Measurements from ENCODE around the gene CITED2.

The CITED2 gene

GRCh38 chr6:139381216-139381865 is 6.9 kb upstream of the CITED2 start:
- no peak for DNase-seq

- no peak for DNase-seq
Observed at GRCh38 chr6:139380611-139381010, 6.2 kb upstream of the CITED2 start.

DNA sequence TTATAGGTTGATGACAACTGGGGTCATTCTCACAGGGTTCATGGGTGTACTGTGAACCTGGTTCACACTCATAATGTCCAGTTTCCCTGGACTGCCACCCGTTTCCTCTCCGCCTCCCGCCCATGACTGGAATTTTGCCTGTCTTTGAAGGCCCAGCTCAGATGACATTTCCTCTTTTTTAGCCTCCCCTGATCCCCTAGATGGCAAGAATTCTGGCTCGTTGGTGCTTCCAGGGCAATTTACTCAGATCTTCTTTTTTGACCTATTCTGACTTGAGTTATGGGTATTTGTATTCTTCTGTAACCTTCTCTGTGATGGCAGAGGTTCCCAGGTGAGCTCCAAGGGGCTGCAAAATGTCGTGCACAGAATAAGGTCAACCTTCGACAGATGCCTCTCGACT is 5.7 kb upstream of the CITED2 start:
- no peak for DNase-seq

GRCh38 chr6:139378882-139379341 is 4.5 kb upstream of the CITED2 start:
- no peak for DNase-seq

DNA sequence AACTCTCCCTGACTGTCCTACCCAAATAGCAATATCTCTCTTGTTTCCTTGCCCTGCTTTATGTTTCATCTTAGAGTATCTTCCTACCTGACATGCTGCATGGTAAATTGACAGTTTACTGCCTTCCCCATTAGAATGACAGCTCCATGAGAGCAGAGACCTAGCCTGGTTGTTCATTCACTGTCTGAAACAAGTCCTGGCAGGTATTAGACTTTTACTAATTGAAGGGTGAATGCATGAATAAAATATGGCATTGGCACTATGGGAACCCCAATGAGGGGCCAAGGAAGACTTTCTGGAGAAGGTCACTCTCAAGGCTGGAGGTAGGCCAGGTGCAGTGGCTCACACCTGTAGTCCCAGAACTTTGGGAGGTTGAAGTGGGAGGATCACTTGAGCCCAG is 3.8 kb upstream of the CITED2 start:
- DNase-seq: no peak

- DNase-seq: peak in 1 of 2 donors; percentile 28
Observed at GRCh38 chr6:139376604-139377218, 2.3 kb upstream of the CITED2 start.

DNA sequence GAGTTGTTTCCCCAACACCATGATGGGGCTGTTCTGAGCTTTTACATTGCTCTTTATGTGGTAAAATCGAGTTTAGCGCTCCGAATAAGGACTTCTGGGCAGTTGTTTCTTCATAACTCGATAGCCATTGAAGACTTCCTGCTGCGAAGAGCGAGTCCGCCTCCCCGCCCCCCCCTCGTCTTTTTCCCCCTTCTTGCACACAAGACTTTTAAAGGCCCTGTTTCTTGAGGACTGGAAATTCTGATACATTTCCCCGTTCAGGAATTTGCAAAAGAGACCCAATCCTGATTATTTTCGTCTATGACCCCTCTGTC is 1.5 kb upstream of the CITED2 start:
- DNase-seq: peak; percentile 63 to 71

DNA sequence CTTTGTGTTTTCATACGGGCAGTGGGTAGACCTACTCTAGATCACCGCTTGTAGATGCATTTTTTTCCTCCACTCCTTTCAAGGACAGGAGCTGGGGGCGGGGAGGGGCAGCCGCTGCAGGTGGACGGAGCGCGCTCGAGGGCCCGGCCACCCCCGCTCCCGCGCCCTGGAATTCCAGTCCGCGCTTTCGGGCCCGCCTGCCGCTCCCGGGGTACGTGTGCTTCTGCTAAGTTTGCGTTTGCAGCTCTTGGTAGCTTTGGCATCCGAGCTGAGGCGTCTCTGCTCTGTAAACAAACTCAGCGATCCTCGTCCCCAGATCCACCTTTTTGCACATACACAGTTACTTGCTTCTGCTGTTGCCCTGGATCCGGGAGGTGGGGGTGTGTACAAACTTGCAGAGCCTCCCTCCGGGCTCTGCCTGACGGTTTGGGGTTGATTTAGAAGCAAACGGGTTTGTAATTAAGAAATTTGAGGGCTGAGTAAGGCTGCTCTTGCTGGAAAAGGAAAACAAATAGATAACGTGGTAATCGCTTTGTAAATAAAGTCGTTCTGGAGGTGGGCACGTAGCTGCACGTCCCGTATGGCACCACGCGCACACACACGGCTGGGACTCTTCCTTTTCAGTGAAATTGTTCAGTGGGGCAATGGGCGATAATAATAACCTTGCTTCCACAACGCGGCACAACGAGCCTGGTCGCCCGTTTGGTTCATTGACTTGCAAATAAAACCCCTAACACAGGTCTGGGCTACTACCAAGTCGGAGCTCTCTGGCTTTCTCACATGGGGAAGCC is 973 bp upstream of the CITED2 start:
- peak; percentile 92 to 95 for DNase-seq

DNA sequence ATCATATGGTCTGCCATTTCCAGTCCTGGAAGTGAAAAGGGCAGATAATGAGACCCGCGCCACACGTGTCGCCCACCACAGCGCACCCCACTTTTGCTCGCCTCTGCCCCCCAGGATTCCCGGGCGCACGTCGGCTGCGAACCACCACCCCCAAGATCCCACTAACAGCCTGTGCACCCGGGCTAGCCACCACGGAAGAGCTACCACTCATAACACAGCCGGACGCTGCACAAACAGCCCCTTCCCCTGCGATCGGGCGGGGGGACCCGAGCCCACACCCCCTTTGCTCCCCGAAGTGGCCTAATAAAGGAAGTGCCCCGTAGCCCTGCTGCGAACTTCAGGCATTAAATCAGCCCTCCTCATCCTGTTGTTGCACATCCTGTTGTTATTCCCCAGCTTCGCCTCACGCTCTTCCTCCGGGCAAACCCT is 506 bp downstream of the CITED2 start:
- DNase-seq: peak in 1 of 2 donors; percentile 51

GRCh38 chr6:139373154-139373927 is 1.1 kb downstream of the CITED2 start:
- peak; percentile 69 to 84 for DNase-seq

DNA sequence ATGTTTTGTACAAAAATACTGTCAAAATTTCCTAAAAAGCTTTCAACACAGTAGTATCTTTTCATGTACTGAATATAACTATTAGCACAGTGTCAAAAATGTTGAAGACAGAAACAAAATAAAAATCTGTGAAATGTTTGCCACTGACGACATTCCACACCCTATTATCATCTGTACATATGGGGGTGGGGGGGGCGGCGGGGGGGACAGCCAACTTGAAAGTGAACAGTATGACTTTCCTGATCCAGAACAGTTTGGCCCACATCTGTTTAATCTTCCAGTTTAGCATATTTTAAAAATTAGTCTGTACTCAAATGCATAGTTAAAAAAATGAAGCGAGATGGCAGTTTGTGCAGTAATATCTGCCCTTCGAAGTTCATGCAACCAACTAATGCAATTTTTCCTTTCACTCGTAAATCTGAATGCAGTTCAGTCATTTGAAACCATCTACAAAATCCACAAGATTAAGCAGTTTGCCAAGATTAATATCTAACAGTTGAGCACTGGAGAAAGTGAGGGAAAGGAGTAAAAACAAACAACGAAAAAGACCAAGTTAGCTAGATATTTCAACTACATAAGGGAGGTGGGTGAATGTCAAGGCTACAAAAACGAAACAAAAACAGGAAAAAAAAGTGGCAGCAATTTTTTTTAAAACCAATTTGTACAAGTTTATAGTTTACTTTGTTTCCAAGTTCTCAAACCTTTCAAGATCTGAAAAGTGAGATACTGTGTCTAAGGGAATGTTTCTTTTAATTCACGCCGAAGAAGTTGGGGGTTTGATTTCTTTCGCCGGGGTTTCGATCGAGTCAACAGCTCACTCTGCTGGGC is 1.9 kb downstream of the CITED2 start:
- DNase-seq: peak in 1 of 2 donors; percentile 29

DNA sequence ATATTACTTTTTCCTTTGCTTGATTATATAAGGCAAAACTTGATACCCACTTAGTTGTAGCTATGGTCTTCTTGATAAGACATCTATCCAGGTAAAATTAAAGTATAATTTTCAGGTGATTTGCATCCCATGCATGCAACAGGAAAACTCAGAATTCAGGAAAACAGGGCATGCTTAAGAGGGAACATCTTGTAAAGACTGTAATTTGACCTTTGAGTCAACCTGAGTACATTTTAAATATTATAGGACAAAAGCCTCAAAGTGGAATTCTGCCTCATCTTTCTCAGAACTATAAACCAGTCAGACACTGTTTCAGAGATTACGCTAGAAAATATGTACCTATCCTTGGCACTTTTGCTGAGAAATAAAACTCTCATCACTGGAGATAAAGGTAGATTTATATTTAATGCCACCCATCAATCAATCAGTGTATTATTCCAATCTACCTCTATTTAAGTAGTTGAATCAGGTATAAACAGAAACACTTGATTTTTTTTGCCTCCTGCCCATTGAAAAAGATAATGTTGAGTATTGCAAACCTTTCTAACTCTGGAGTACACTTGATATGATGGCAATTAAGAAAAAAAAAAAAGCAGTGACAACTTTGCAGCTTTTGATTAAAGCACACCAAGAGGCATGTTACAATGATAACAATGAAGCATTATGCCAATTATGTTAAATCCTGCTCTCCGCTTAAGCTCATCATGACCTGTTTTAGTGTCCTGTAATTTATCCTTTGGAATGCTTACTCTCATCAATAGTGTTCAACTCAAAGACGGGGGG is 2.8 kb downstream of the CITED2 start:
- no peak for DNase-seq

GRCh38 chr6:139370999-139371345 is 3.5 kb downstream of the CITED2 start:
- DNase-seq: no peak

- DNase-seq: no peak
Observed at GRCh38 chr6:139370283-139370998, 4.0 kb downstream of the CITED2 start.

GRCh38 chr6:139369568-139370282 is 4.7 kb downstream of the CITED2 start:
- DNase-seq: peak; percentile 62 to 65

- no peak for DNase-seq
Observed at GRCh38 chr6:139369068-139369467, 5.4 kb downstream of the CITED2 start.

- DNase-seq: no peak
Observed at GRCh38 chr6:139368661-139369060, 5.8 kb downstream of the CITED2 start.

DNA sequence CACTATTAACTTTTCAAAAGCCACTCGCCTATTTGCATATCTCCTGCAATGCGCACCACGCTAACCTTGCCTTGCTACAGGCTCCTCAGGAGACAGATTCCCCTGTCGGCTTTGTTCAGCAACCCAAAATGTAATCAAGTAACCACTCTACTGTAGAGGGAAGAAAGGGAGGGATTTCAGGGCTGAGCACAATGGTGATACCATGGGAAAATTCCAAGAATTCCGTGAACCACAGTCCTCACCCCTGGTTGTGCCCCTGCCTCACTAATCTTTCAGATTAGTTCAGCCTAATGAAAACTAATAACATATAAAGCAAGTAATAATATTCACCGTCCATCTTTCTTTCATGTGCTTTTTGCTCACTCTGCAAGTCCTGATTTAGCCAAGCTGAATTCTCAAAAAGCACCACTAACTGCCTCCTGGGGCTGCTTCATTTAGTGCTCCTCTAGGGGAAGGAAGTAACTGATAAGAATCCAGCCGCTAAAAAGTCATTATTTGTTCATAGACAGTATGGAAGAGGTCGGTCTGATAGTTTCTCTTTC is 6.6 kb downstream of the CITED2 start:
- peak; percentile 30 to 47 for DNase-seq

- DNase-seq: no peak
Observed at GRCh38 chr6:139364982-139365379, 9.5 kb downstream of the CITED2 start.
